Measurements from ENCODE around the gene IFNL4. TPM values are rescaled to one million over a fixed set of nuclear protein-coding genes. Genes with fewer than 3 reads are reported as not detected.

Gene IFNL4
- total and polyA plus RNA-seq, 2 donors (not counting 3 experiments of a cell fraction or from before 2014, with no cell fraction given): not detected

DNA sequence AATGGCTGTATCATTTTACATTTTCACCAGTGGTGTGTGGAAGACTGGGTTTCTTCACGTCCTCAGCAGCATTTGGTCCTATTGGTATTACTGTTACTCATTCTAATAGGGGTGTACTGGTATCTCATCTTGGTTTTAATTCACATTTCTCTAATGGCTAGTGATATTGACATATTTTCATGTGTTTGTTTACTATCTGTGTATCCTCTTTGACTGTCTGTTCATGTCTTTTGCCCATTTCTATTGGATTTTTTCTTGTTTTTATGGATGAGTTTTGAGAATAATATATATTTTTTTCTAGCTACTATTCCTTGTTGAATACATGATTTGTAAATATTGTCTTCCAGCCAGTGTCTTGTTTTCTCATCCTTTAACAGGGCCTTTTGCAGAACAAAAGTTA lies 33.4 kb upstream of the IFNL4 start:
- TF ChIP-seq JUN (IDR thresholded peaks at IDR 0.05; ENCODE audit: borderline replicate concordance, insufficient read depth, insufficient read length, low read depth): no peak
- TF ChIP-seq POLR2AphosphoS5 (IDR thresholded peaks at IDR 0.05; ENCODE audit: insufficient read depth, low read depth, low read length): no peak
- TF ChIP-seq EZH2 (IDR thresholded peaks at IDR 0.05; ENCODE audit: borderline replicate concordance, low read depth, low read length, severe bottlenecking): no peak
- TF ChIP-seq, protein P1, sequence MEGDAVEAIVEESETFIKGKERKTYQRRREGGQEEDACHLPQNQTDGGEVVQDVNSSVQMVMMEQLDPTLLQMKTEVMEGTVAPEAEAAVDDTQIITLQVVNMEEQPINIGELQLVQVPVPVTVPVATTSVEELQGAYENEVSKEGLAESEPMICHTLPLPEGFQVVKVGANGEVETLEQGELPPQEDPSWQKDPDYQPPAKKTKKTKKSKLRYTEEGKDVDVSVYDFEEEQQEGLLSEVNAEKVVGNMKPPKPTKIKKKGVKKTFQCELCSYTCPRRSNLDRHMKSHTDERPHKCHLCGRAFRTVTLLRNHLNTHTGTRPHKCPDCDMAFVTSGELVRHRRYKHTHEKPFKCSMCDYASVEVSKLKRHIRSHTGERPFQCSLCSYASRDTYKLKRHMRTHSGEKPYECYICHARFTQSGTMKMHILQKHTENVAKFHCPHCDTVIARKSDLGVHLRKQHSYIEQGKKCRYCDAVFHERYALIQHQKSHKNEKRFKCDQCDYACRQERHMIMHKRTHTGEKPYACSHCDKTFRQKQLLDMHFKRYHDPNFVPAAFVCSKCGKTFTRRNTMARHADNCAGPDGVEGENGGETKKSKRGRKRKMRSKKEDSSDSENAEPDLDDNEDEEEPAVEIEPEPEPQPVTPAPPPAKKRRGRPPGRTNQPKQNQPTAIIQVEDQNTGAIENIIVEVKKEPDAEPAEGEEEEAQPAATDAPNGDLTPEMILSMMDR (IDR thresholded peaks at IDR 0.05; ENCODE audit: extremely low read depth in 1 of 2, insufficient read depth in 1 of 2, low read depth in 1 of 2, low read length in 2 of 2): no peak
- TF ChIP-seq POLR2A (IDR thresholded peaks at IDR 0.05; ENCODE audit: low read depth, low read length): no peak
- TF ChIP-seq FOS (IDR thresholded peaks at IDR 0.05; ENCODE audit: borderline replicate concordance, insufficient read depth, low read length): no peak
- TF ChIP-seq GATA2 (IDR thresholded peaks at IDR 0.05; ENCODE audit: insufficient read depth, insufficient read length, low read depth, low read length): no peak
- TF ChIP-seq, protein P2, sequence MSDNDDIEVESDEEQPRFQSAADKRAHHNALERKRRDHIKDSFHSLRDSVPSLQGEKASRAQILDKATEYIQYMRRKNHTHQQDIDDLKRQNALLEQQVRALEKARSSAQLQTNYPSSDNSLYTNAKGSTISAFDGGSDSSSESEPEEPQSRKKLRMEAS (IDR thresholded peaks at IDR 0.05; ENCODE audit: insufficient read depth, insufficient read length): no peak
- TF ChIP-seq MYC (IDR thresholded peaks at IDR 0.05; ENCODE audit: low read depth, low read length): no peak
- Histone ChIP-seq H3K36me3 (ENCODE audit: control insufficient read depth in 2 of 2, extremely low read depth in 1 of 2, insufficient read depth in 2 of 2, low read length in 2 of 2) (no peaks in the 10 kb centered on the region), H4K20me1 (replicated peaks; ENCODE audit: control insufficient read depth, extremely low read depth, insufficient read depth, low read length) (no peaks in the 10 kb centered on the region), H3K4me3 (replicated peaks in 1 of 3; ENCODE audit: insufficient read depth in 1 of 3, low read depth in 1 of 3, low read length in 3 of 3) (no peak overlapping the region), H3K9me3 (replicated peaks; ENCODE audit: control insufficient read depth, insufficient read depth, low read length) (no peaks in the 10 kb centered on the region), H3K4me2 (ENCODE audit: insufficient read depth, low read length) (no peak overlapping the region), H3K4me1 (ENCODE audit: control insufficient read depth, extremely low read depth, insufficient read depth, low read length) (no peaks in the 10 kb centered on the region), H3K79me2 (ENCODE audit: control insufficient read depth, insufficient read depth, low read length) (no peaks in the 10 kb centered on the region), H3K27me3 (ENCODE audit: control insufficient read depth in 2 of 2, insufficient read depth in 2 of 2, low read length in 2 of 2) (peaks cover 2 to 8% of the 10 kb centered on the region in 2 experiments), H3K9me1 (replicated peaks; ENCODE audit: control insufficient read depth, extremely low read depth, insufficient read depth, low read length) (no peaks in the 10 kb centered on the region), H3K9ac (replicated peaks; ENCODE audit: extremely low read depth, insufficient read depth, low read length) (no peak overlapping the region), H3K27ac (ENCODE audit: insufficient read depth, low read depth, low read length) (no peak overlapping the region), H2AFZ (ENCODE audit: low read depth, low read length) (no peak overlapping the region)
- intact Hi-C loops (cut with micrococcal nuclease) (no loop called here), dilution Hi-C loops (cut with MboI; ENCODE audit: extremely low pct_ligation_motif_present, low sequenced_read_pairs) (no loop called here)
- POLR2A ChIA-PET: no interaction called here
- BruUV-seq (replicated peaks): no TSS peak
- FAIRE-seq (no peak), DNase-seq (ENCODE audit: low read depth, low spot score) (no peak)
- CTCF ChIA-PET: interaction anchor here (0.5 kb wide), 1 partner anchor 31 kb away, joined by 3 read pairs; no protein-coding TSS in a partner anchor

Data from endothelial cell of umbilical vein (primary cell).